Testis (tissue), 2 donors: ENCODE measurements around the gene P2RX5.

Experiments used
- CTCF ChIP-seq, 3 experiments: fragments of 450-650 bp in 2 of 3; fragments of 200-600 bp in 1 of 3; sonication (generic) in 1 of 3; IDR thresholded peaks; one replicate each; pipeline ENCODE4 v1.5.1; 2016 to 2019; ENCODE audit warnings: antibody characterized with exemption in 3 of 3, mild to moderate bottlenecking in 2 of 3, moderate library complexity in 1 of 3
- POLR2A ChIP-seq: fragments of 450-650 bp; IDR thresholded peaks from one replicate; pipeline ENCODE4 v1.6.1; 2017; ENCODE audit warnings: antibody characterized with exemption, mild to moderate bottlenecking, moderate library complexity

- TF ChIP-seq POLR2A (no peak), CTCF (IDR thresholded peaks at IDR 0.05) (no peak)
Observed at GRCh38 chr17:3697103-3697476, 1.1 kb upstream of the P2RX5 start.
